Spleen (tissue), 11 donors: ENCODE results near the gene PARD3B. TPM values are rescaled to one million over a fixed set of nuclear protein-coding genes. Genes with fewer than 3 reads are reported as not detected.

Experiments used
- DNase-seq: peaks from one replicate; pipeline ENCODE4 v3.0.0-alpha.2; 2020
- H3K27ac ChIP-seq, 8 donors: fragments of 200-600 bp; sonication (generic) in 7 of 8; 1 replicate in 4 of 8; 2 replicates in 4 of 8; pipeline versions ENCODE4 v1.5.0 to v1.8.0; 2016 to 2021; ENCODE audit warnings: inconsistent platforms in 4 of 8, mild to moderate bottlenecking in 4 of 8, moderate library complexity in 1 of 8
- H3K27me3 ChIP-seq, 7 donors: fragments of 200-600 bp; sonication (generic) in 6 of 7; replicated peaks in 1 of 7; 1 replicate in 4 of 7; 2 replicates in 3 of 7; pipeline versions ENCODE4 v1.5.0 to v1.8.0; 2016 to 2021; ENCODE audit warnings: inconsistent platforms in 3 of 7, mild to moderate bottlenecking in 1 of 7
- H3K36me3 ChIP-seq, 6 donors: fragments of 200-600 bp; sonication (generic) in 5 of 6; 1 replicate in 4 of 6; 2 replicates in 2 of 6; pipeline versions ENCODE4 v1.5.0 to v1.8.0; 2016 to 2021; ENCODE audit warnings: inconsistent platforms in 2 of 6
- H3K4me1 ChIP-seq, 6 donors: fragments of 200-600 bp; sonication (generic) in 5 of 6; 1 replicate in 3 of 6; 2 replicates in 3 of 6; pipeline versions ENCODE4 v1.5.0 to v1.8.0; 2016 to 2021; ENCODE audit warnings: inconsistent platforms in 3 of 6
- H3K4me3 ChIP-seq, 8 donors: fragments of 200-600 bp; sonication (generic) in 7 of 8; 1 replicate in 4 of 8; 2 replicates in 4 of 8; pipeline versions ENCODE4 v1.5.0 to v1.8.0; 2016 to 2021; ENCODE audit warnings: inconsistent platforms in 4 of 8, mild to moderate bottlenecking in 4 of 8, moderate library complexity in 2 of 8
- H3K9me3 ChIP-seq, 8 donors: fragments of 200-600 bp; sonication (generic) in 7 of 8; 1 replicate in 4 of 8; 2 replicates in 4 of 8; pipeline versions ENCODE4 v1.5.0 to v1.8.0; 2016 to 2021; ENCODE audit warnings: inconsistent platforms in 4 of 8
- CTCF ChIP-seq, 11 experiments: fragments of 200-600 bp in 7 of 11; fragments of 450-650 bp in 4 of 11; sonication (generic) in 4 of 11; IDR thresholded peaks in 8 of 11; conservative IDR thresholded peaks in 3 of 11; 1 replicate in 7 of 11; 2 replicates in 4 of 11; pipeline versions ENCODE4 v1.4.0 to v1.8.0; 2016 to 2021; ENCODE audit warnings: antibody characterized with exemption in 11 of 11, inconsistent platforms in 4 of 11, mild to moderate bottlenecking in 1 of 11
- POLR2A ChIP-seq, 3 donors: fragments of 450-650 bp; IDR thresholded peaks; one replicate each; pipeline ENCODE4 v1.5.1; 2017; ENCODE audit warnings: antibody characterized with exemption in 3 of 3, mild to moderate bottlenecking in 1 of 3
- POLR2AphosphoS5 ChIP-seq, 3 donors: sonication (generic); formaldehyde crosslinking; IDR thresholded peaks; one replicate each; pipeline ENCODE4 v1.5.1; 2017; ENCODE audit warnings: antibody characterized with exemption in 3 of 3
- WGBS, 5 donors: extraction: QIAGEN DNeasy Blood & Tissue Kit in 3 of 5; methylation state at CpG; one replicate each; pipeline versions ENCODE4 v1.1.5 to v1.1.7; 2013 to 2018; 5-methylcytosine and 5-hydroxymethylcytosine counted together
- intact Hi-C: fragments of 100-400 bp; cut with DNase I; formaldehyde crosslinking; loops from one replicate; pipeline ENCODE4 v1.15.0; 2023; ENCODE audit warnings: low total_unique reads
- polyA plus RNA-seq, 3 donors: library from polyadenylated mRNA; stranded (reverse); fragments of 200-250 nt; gene quantifications; one replicate each; pipeline ENCODE4 v1.2.1, GENCODE V29; 2013
- total RNA-seq, 7 donors: library from RNA; depleted of rRNA in 3 of 7; stranded (reverse); fragments of >200 nt in 3 of 7; fragmentation: NEBNext Ultra II Directional in 4 of 7; extraction: Animal tissue kit (Norgen Biotek cat#: 25700) in 4 of 7; gene quantifications; one replicate each; pipeline versions ENCODE4 v1.1.0 to v1.2.1, GENCODE V29; 2016 to 2021
- donor health status: healthy with polysubstance abuse.
- donor health status: DM: no; HTN: no; CAD: no; lungs with moderate emphysema.
- donor health status: DM: no; HTN: no; CAD: no.
- donor health status: Bipolar disorder and iron deficiency.
- donor health status: healthy.
- donor health status: DM: no; HTN: no; CAD: no.
- donor health status: DM: yes; HTN: yes; CAD: no.

Gene PARD3B
- total and polyA plus RNA-seq, 10 donors = 0.85 to 27.8 (median 14.7) TPM

DNA sequence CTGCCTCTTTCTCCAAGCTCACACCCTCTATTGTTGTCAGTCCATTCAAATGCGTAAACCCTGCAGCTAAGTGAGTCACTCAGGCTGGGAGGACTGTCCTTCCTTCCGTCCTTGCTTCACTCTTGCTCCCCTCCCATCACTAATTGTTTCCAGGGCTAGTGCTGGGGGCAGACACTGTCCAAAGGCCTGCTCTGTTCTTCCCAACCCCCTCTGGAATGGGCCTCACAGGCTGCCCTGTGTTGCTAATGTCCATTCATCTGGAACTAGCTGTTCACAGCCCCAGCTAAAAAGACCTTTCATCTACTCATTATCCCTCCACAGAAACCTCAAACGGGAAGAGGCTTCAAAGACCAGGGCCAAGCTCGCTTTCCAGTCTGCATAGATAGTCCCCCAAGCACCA lies 1105.2 kb downstream of the PARD3B start:
- Histone ChIP-seq H3K9me3 (no peaks in the 10 kb centered on the region), H3K27ac (no peak overlapping the region), H3K36me3 (no peaks in the 10 kb centered on the region), H3K4me1 (no peaks in the 10 kb centered on the region), H3K27me3 (no peaks in the 10 kb centered on the region), H3K4me3 (no peak overlapping the region)
- TF ChIP-seq POLR2A (IDR thresholded peaks at IDR 0.05) (no peak), POLR2AphosphoS5 (IDR thresholded peaks at IDR 0.05) (no peak), CTCF (IDR thresholded peaks at IDR 0.05 in 8 of 11, conservative IDR thresholded peaks at IDR 0.05 in 3 of 11) (no peak)
- 72 to 77% (median 75%) methylated on average over 4 of the region's 4 CpGs for WGBS, 5 donors
- intact Hi-C loops = no loop called here
- DNase-seq = no peak

- no peaks in the 10 kb centered on the region for H3K4me1 ChIP-seq
- intact Hi-C loops = no loop called here
Measured at GRCh38 chr2:205650931-205651330, 1105.7 kb downstream of the PARD3B start.

DNA sequence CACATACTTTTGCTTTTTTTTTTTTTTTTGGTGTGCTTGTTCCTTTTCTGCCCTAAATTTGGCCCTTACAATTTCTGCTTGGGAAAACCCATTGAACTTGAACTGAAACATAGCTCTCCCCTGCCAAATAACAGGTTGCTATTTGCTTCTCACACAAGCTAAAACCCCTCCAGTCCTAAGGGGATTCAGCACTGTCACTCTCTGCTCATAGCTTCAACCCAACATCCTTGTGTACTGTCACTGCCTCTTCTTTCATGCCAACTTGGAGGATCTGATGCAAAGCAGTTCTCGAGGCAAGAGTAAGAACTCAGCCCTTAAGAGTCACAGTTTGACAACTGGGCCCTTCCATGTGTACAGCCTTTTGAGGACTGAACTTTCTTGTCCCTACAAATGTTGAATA lies 1106.4 kb downstream of the PARD3B start:
- no peak for DNase-seq
- Histone ChIP-seq H3K36me3 (no peaks in the 10 kb centered on the region), H3K4me3 (no peak overlapping the region), H3K9me3 (no peaks in the 10 kb centered on the region), H3K4me1 (no peaks in the 10 kb centered on the region), H3K27ac (no peak overlapping the region), H3K27me3 (no peaks in the 10 kb centered on the region)
- intact Hi-C loops = no loop called here
- TF ChIP-seq CTCF (IDR thresholded peaks at IDR 0.05 in 8 of 11, conservative IDR thresholded peaks at IDR 0.05 in 3 of 11) (no peak), POLR2AphosphoS5 (IDR thresholded peaks at IDR 0.05) (no peak)
- 0% methylated on average over 1 of the region's 1 CpG for WGBS, 5 donors

More at GRCh38 chr2:205650931-205651330, 1105.7 kb downstream of the PARD3B start:
- Histone ChIP-seq H3K4me3 (no peak overlapping the region), H3K36me3 (no peaks in the 10 kb centered on the region), H3K9me3 (no peaks in the 10 kb centered on the region), H3K27ac (no peak overlapping the region), H3K27me3 (no peaks in the 10 kb centered on the region)
- no peak for TF ChIP-seq CTCF (IDR thresholded peaks at IDR 0.05 in 8 of 11, conservative IDR thresholded peaks at IDR 0.05 in 3 of 11)
- TF ChIP-seq POLR2AphosphoS5 (IDR thresholded peaks at IDR 0.05) = no peak
- no peak for TF ChIP-seq POLR2A (IDR thresholded peaks at IDR 0.05)
- WGBS, 5 donors = 94 to 97% (median 95%) methylated on average over 7 of the region's 7 CpGs
- DNase-seq = no peak

DNA sequence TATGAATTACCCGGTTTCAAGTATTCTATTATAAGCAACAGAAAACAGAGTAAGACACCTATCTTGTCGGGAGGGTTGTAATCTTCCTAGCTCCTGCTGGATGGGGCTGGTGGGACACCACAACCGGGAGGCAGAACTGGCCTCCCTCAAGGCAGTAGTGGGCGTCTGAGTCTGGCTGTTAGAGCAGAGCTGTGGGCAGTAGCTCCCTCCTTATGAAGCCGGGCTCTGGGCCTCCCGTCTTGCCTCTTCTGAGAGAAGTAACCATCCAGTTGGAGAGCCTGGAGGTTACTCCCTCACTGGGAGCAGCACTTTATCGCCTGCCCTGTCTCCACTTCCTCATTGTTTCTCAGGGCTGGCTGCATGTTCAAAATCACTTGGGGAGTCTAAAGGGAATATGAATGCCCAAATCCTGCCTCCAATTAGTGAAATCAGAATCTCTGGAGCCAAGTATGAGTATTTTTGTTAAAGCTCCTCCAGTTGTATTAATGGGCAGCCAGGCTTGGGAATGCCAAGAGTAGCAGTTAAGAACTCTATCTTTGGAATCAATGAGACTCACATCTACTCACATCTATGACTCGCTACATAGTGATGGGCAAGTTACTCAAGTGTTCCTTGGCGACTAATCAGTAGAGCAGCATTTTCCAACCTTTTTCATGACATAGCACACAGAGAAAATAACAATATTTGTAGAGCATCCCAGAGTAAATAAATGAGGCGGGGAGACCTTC lies 1109.8 kb downstream of the PARD3B start:
- Histone ChIP-seq H3K36me3 (no peaks in the 10 kb centered on the region), H3K4me1 (no peaks in the 10 kb centered on the region), H3K27ac (no peak overlapping the region), H3K4me3 (no peak overlapping the region), H3K9me3 (no peaks in the 10 kb centered on the region), H3K27me3 (no peaks in the 10 kb centered on the region)
- 81 to 93% (median 89%) methylated on average over 10 of the region's 10 CpGs for WGBS, 5 donors
- TF ChIP-seq CTCF (IDR thresholded peaks at IDR 0.05 in 8 of 11, conservative IDR thresholded peaks at IDR 0.05 in 3 of 11) = no peak
- no peak for TF ChIP-seq POLR2A (IDR thresholded peaks at IDR 0.05)
- no peak for TF ChIP-seq POLR2AphosphoS5 (IDR thresholded peaks at IDR 0.05)
- intact Hi-C loops = no loop called here
- DNase-seq = no peak
